Lung (tissue), 12 donors: Measurements from ENCODE around the gene EREG. TPM values are rescaled to one million over a fixed set of nuclear protein-coding genes. Genes with fewer than 3 reads are reported as not detected.

Experiments
- ATAC-seq: fragments of 200-7000 bp; cut with Tn5 transposase; one replicate; pipeline ENCODE4 v1.9.1; 2020; ENCODE audit warnings: moderate number of reproducible peaks; ENCODE audit not compliant: insufficient read depth, low FRiP score
- DNase-seq, 3 donors: peaks; one replicate each; pipeline ENCODE4 v3.0.0-alpha.2; 2013 to 2017
- H3K27ac ChIP-seq, 2 donors: one replicate each; pipeline ENCODE4 v1.5.1; 2013; ENCODE audit warnings: mild to moderate bottlenecking in 2 of 2, moderate library complexity in 2 of 2, control low read depth in 1 of 2, inconsistent platforms in 1 of 2, low read depth in 1 of 2, low read length in 1 of 2
- H3K27me3 ChIP-seq, 3 donors: one replicate each; pipeline ENCODE4 v1.5.1; 2013; ENCODE audit warnings: low read length in 2 of 3; ENCODE audit not compliant: control insufficient read depth in 3 of 3, insufficient read depth in 3 of 3
- H3K36me3 ChIP-seq, 4 donors: one replicate each; pipeline ENCODE4 v1.5.1; 2013; ENCODE audit warnings: low read length in 4 of 4, mild to moderate bottlenecking in 1 of 4, moderate library complexity in 1 of 4; ENCODE audit not compliant: control insufficient read depth in 4 of 4, insufficient read depth in 4 of 4
- H3K4me1 ChIP-seq, 5 donors: one replicate each; pipeline ENCODE4 v1.5.1; 2013; ENCODE audit warnings: low read length in 5 of 5, mild to moderate bottlenecking in 2 of 5, moderate library complexity in 1 of 5; ENCODE audit not compliant: control insufficient read depth in 5 of 5, insufficient read depth in 5 of 5
- H3K4me3 ChIP-seq: one replicate; pipeline ENCODE4 v1.5.1; 2013; ENCODE audit warnings: mild to moderate bottlenecking, control low read depth, moderate library complexity
- H3K9ac ChIP-seq, 2 donors: one replicate each; pipeline ENCODE4 v1.5.1; 2013; ENCODE audit warnings: low read length in 2 of 2, control low read depth in 1 of 2; ENCODE audit not compliant: insufficient read depth in 1 of 2
- H3K9me3 ChIP-seq, 4 donors: one replicate each; pipeline ENCODE4 v1.5.1; 2013; ENCODE audit warnings: low read length in 3 of 4, mild to moderate bottlenecking in 1 of 4, moderate library complexity in 1 of 4; ENCODE audit not compliant: control insufficient read depth in 4 of 4, insufficient read depth in 3 of 4
- CTCF ChIP-seq: IDR thresholded peaks from 2 replicates; pipeline ENCODE4 v1.5.1; 2012; ENCODE audit warnings: mild to moderate bottlenecking; ENCODE audit errors: control extremely low read depth, extremely low read depth
- WGBS, 2 donors: extraction: QIAGEN DNeasy Blood & Tissue Kit; methylation state at CpG; one replicate each; pipeline ENCODE4 v1.1.7; 2013; 5-methylcytosine and 5-hydroxymethylcytosine counted together
- polyA plus RNA-seq, 2 donors: library from polyadenylated mRNA; stranded (reverse); fragments of 200-250 nt; gene quantifications; one replicate each; pipeline ENCODE4 v1.2.1, GENCODE V29; 2013
- total RNA-seq, 2 donors: library from RNA; depleted of rRNA in 1 of 2; stranded (reverse); fragments of >200 nt in 1 of 2; gene quantifications; one replicate each; pipeline ENCODE4 v1.2.1, GENCODE V29; 2014 to 2021
- donor health status: control.
- donor health status: control.
- donor health status: Bipolar disorder and iron deficiency.
- donor health status: healthy.
- donor health status: DM: yes; HTN: yes; CAD: no.

EREG gene
- total and polyA plus RNA-seq, 4 donors: 0.14 to 4.0 (median 0.34) TPM

- WGBS, 2 donors: 81 to 88% methylated on average over 1 of the region's 1 CpG
Measured at GRCh38 chr4:74344031-74344430, 20.9 kb upstream of the EREG start.

GRCh38 chr4:74353858-74354257 is 11.1 kb upstream of the EREG start:
- Histone ChIP-seq H3K4me3 (no peak overlapping the region), H3K36me3 (no peaks in the 10 kb centered on the region), H3K9me3 (no peaks in the 10 kb centered on the region), H3K4me1 (no peaks in the 10 kb centered on the region), H3K27me3 (no peaks in the 10 kb centered on the region), H3K27ac (no peak overlapping the region), H3K9ac (no peak overlapping the region)
- no peak for DNase-seq
- no peak for ATAC-seq
- WGBS, 2 donors: 35 to 51% methylated on average over 4 of the region's 4 CpGs
- TF ChIP-seq CTCF: no peak

More at GRCh38 chr4:74344031-74344430, 20.9 kb upstream of the EREG start:
- Histone ChIP-seq H3K9ac (no peak overlapping the region), H3K9me3 (peaks cover 0 to 9% (median 7%) of the 10 kb centered on the region in 4 donors), H3K27ac (no peak overlapping the region), H3K36me3 (no peaks in the 10 kb centered on the region), H3K27me3 (no peaks in the 10 kb centered on the region), H3K4me3 (no peak overlapping the region), H3K4me1 (no peaks in the 10 kb centered on the region)
- ATAC-seq: no peak
- TF ChIP-seq CTCF: no peak
- no peak for DNase-seq

GRCh38 chr4:74357965-74358364 is 7.0 kb upstream of the EREG start:
- H3K36me3 ChIP-seq: no peaks in the 10 kb centered on the region
- no peak for ATAC-seq
- no peak for TF ChIP-seq CTCF
- H3K4me3 ChIP-seq: no peak overlapping the region
- no peak for DNase-seq
- H3K9me3 ChIP-seq: no peaks in the 10 kb centered on the region
- H3K27ac ChIP-seq: no peak overlapping the region
- no peaks in the 10 kb centered on the region for H3K4me1 ChIP-seq
- no peak overlapping the region for H3K9ac ChIP-seq
- 71 to 90% methylated on average over 1 of the region's 1 CpG for WGBS, 2 donors
- peaks cover 0 to 2% (median 0%) of the 10 kb centered on the region in 3 donors for H3K27me3 ChIP-seq

- H3K27ac ChIP-seq: no peak overlapping the region
- TF ChIP-seq CTCF: no peak
- 45 to 77% methylated on average over 4 of the region's 4 CpGs for WGBS, 2 donors
Measured at GRCh38 chr4:74361671-74362070, 3.3 kb upstream of the EREG start.

More at GRCh38 chr4:74361671-74362070, 3.3 kb upstream of the EREG start:
- Histone ChIP-seq H3K4me1 (peaks cover 0 to 12% (median 0%) of the 10 kb centered on the region in 5 donors), H3K27me3 (peaks cover 0 to 21% (median 14%) of the 10 kb centered on the region in 3 donors), H3K9me3 (no peaks in the 10 kb centered on the region), H3K4me3 (no peak overlapping the region), H3K36me3 (no peaks in the 10 kb centered on the region), H3K9ac (no peak overlapping the region)
- no peak for ATAC-seq
- no peak for DNase-seq
